Stromal cell of bone marrow (primary cell): Measurements from ENCODE around the gene GIMAP1.

ENCODE experiments used
- DNase-seq: peaks from one replicate; pipeline ENCODE4 v3.0.0-alpha.2; 2012; ENCODE audit warnings: low read depth

The GIMAP1 gene

GRCh38 chr7:150748376-150748775, 32.0 kb downstream of the GIMAP1 start:
- no peak for DNase-seq

GRCh38 chr7:150751702-150752101, 35.3 kb downstream of the GIMAP1 start:
- DNase-seq, result no peak

- DNase-seq, result no peak
Measured at GRCh38 chr7:150753239-150753638, 36.8 kb downstream of the GIMAP1 start.

- peak; percentile 11 for DNase-seq
Measured at GRCh38 chr7:150753826-150754603, 37.6 kb downstream of the GIMAP1 start.

GRCh38 chr7:150754951-150755350, 38.5 kb downstream of the GIMAP1 start:
- DNase-seq, result no peak

GRCh38 chr7:150755473-150756099, 39.2 kb downstream of the GIMAP1 start:
- DNase-seq, result no peak

GRCh38 chr7:150756166-150756565, 39.8 kb downstream of the GIMAP1 start:
- no peak for DNase-seq

GRCh38 chr7:150756858-150757257, 40.4 kb downstream of the GIMAP1 start:
- no peak for DNase-seq

- no peak for DNase-seq
Measured at GRCh38 chr7:150759479-150759878, 43.1 kb downstream of the GIMAP1 start.

GRCh38 chr7:150766334-150766709, 49.9 kb downstream of the GIMAP1 start:
- DNase-seq, result no peak

GRCh38 chr7:150769768-150770167, 53.4 kb downstream of the GIMAP1 start:
- DNase-seq, result no peak
